ENCODE measurements around the gene KRTAP1-3.
"Not testable (repeated sequence)": the region's sequence is repeated elsewhere in the genome, so short reads cannot be mapped to it uniquely, and the experiment has no call there.

The KRTAP1-3 gene

GRCh38 chr17:41012326-41013120, 22.2 kb downstream of the KRTAP1-3 start:
- in situ Hi-C loops (cut with MboI; ENCODE audit: low sequenced_read_pairs) = no loop called here

GRCh38 chr17:41010441-41010840, 24.2 kb downstream of the KRTAP1-3 start:
- in situ Hi-C loops (cut with MboI; ENCODE audit: low sequenced_read_pairs) = no loop called here

- in situ Hi-C loops (cut with MboI; ENCODE audit: low sequenced_read_pairs) = no loop called here
These were observed 24.7 kb downstream of the KRTAP1-3 start for GRCh38 chr17:41009936-41010335.

GRCh38 chr17:41009301-41009760, 25.3 kb downstream of the KRTAP1-3 start:
- in situ Hi-C loops (cut with MboI; ENCODE audit: low sequenced_read_pairs) = no loop called here

- in situ Hi-C loops (cut with MboI; ENCODE audit: low sequenced_read_pairs) = no loop called here
These were observed 25.9 kb downstream of the KRTAP1-3 start, which contains the start of gene KRTAP3-1 for GRCh38 chr17:41008811-41009210. Gene KRTAP3-1, minus strand, starts transcription at chr17:41009128. Its CDS starts 54 bp downstream, at chr17:41009074.

- in situ Hi-C loops (cut with MboI; ENCODE audit: low sequenced_read_pairs) = no loop called here
These were observed 30.3 kb downstream of the KRTAP1-3 start for GRCh38 chr17:41004397-41004796.

GRCh38 chr17:41003926-41004325, 30.7 kb downstream of the KRTAP1-3 start:
- in situ Hi-C loops (cut with MboI; ENCODE audit: low sequenced_read_pairs) = no loop called here

- in situ Hi-C loops (cut with MboI; ENCODE audit: low sequenced_read_pairs) = no loop called here
These were observed 31.9 kb downstream of the KRTAP1-3 start for GRCh38 chr17:41002814-41003213.

- in situ Hi-C loops (cut with MboI; ENCODE audit: low sequenced_read_pairs) = no loop called here
These were observed 32.9 kb downstream of the KRTAP1-3 start for GRCh38 chr17:41001795-41002194.

GRCh38 chr17:40999563-40999962, 35.1 kb downstream of the KRTAP1-3 start, which contains the start of gene KRTAP3-2:
Gene KRTAP3-2, minus strand, starts transcription at chr17:40999906. Its CDS starts 53 bp downstream, at chr17:40999853.
- in situ Hi-C loops (cut with MboI; ENCODE audit: low sequenced_read_pairs) = not testable (repeated sequence)

GRCh38 chr17:40997361-40997760, 37.3 kb downstream of the KRTAP1-3 start:
- in situ Hi-C loops (cut with MboI; ENCODE audit: low sequenced_read_pairs) = no loop called here

GRCh38 chr17:40996829-40997228, 37.8 kb downstream of the KRTAP1-3 start:
- in situ Hi-C loops (cut with MboI; ENCODE audit: low sequenced_read_pairs) = no loop called here

GRCh38 chr17:40995116-40995515, 39.6 kb downstream of the KRTAP1-3 start:
- in situ Hi-C loops (cut with MboI; ENCODE audit: low sequenced_read_pairs) = no loop called here

GRCh38 chr17:40993839-40994238, 40.8 kb downstream of the KRTAP1-3 start, which contains the start of gene KRTAP3-3:
Gene KRTAP3-3, minus strand, starts transcription at chr17:40994164. Its CDS starts 67 bp downstream, at chr17:40994097.
- in situ Hi-C loops (cut with MboI; ENCODE audit: low sequenced_read_pairs) = no loop called here

GRCh38 chr17:40993084-40993483, 41.6 kb downstream of the KRTAP1-3 start:
- in situ Hi-C loops (cut with MboI; ENCODE audit: low sequenced_read_pairs) = no loop called here

- in situ Hi-C loops (cut with MboI; ENCODE audit: low sequenced_read_pairs) = no loop called here
These were observed 42.0 kb downstream of the KRTAP1-3 start for GRCh38 chr17:40992666-40993065.

- in situ Hi-C loops (cut with MboI; ENCODE audit: low sequenced_read_pairs) = no loop called here
These were observed 47.8 kb downstream of the KRTAP1-3 start for GRCh38 chr17:40986920-40987319.

- in situ Hi-C loops (cut with MboI; ENCODE audit: low sequenced_read_pairs) = no loop called here
These were observed 50.4 kb downstream of the KRTAP1-3 start, which contains the start of gene KRT40 for GRCh38 chr17:40984226-40984625. Gene KRT40, minus strand, starts transcription at chr17:40984326. Its CDS starts 53 bp downstream, at chr17:40984273.
